GM19324 (cell line): ENCODE data around the gene LUC7L.
"Not testable (repeated sequence)": the region's sequence is repeated elsewhere in the genome, so short reads cannot be mapped to it uniquely, and the experiment has no call there.

Experiments
- ATAC-seq: cut with Tn5 transposase; IDR thresholded peaks from one replicate; pipeline ENCODE4 v1.9.1; 2021; ENCODE audit warnings: mild to moderate bottlenecking, moderate library complexity; ENCODE audit not compliant: unreplicated experiment, low FRiP score

Gene LUC7L

GRCh38 chr16:180681-181564 lies 48.3 kb downstream of the LUC7L start:
- ATAC-seq, result no peak

DNA sequence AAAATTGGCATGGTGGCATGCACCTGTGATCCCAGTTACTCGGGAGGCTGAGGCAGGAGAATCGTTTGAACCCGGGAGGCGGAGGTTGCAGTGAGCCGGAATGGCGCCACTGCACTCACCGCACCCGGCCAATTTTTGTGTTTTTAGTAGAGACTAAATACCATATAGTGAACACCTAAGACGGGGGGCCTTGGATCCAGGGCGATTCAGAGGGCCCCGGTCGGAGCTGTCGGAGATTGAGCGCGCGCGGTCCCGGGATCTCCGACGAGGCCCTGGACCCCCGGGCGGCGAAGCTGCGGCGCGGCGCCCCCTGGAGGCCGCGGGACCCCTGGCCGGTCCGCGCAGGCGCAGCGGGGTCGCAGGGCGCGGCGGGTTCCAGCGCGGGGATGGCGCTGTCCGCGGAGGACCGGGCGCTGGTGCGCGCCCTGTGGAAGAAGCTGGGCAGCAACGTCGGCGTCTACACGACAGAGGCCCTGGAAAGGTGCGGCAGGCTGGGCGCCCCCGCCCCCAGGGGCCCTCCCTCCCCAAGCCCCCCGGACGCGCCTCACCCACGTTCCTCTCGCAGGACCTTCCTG lies 49.1 kb downstream of the LUC7L start, which contains the start of gene HBQ1:
Gene HBQ1 (plus strand): TSS at position 359 of the 575 bp plus-strand sequence. CDS start 28 bp downstream, at position 387.
- no peak for ATAC-seq

- ATAC-seq, result no peak
Measured at GRCh38 chr16:179211-180092, 49.8 kb downstream of the LUC7L start.

GRCh38 chr16:178668-179015 lies 50.6 kb downstream of the LUC7L start:
- ATAC-seq, result no peak

DNA sequence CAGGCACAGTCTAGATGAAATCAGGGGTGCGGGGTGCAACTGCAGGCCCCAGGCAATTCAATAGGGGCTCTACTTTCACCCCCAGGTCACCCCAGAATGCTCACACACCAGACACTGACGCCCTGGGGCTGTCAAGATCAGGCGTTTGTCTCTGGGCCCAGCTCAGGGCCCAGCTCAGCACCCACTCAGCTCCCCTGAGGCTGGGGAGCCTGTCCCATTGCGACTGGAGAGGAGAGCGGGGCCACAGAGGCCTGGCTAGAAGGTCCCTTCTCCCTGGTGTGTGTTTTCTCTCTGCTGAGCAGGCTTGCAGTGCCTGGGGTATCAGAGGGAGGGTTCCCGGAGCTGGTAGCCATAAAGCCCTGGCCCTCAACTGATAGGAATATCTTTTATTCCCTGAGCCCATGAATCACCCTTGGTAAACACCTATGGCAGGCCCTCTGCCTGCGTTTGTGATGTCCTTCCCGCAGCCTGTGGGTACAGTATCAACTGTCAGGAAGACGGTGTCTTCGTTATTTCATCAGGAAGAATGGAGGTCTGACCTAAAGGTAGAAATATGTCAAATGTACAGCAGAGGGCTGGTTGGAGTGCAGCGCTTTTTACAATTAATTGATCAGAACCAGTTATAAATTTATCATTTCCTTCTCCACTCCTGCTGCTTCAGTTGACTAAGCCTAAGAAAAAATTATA lies 51.1 kb downstream of the LUC7L start:
- ATAC-seq, result no peak

DNA sequence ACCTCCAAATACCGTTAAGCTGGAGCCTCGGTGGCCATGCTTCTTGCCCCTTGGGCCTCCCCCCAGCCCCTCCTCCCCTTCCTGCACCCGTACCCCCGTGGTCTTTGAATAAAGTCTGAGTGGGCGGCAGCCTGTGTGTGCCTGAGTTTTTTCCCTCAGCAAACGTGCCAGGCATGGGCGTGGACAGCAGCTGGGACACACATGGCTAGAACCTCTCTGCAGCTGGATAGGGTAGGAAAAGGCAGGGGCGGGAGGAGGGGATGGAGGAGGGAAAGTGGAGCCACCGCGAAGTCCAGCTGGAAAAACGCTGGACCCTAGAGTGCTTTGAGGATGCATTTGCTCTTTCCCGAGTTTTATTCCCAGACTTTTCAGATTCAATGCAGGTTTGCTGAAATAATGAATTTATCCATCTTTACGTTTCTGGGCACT lies 51.8 kb downstream of the LUC7L start:
- ATAC-seq, result no peak

- not testable (repeated sequence) for ATAC-seq
Measured at GRCh38 chr16:176477-177382, 52.5 kb downstream of the LUC7L start, which contains the start of gene HBA1. Gene HBA1 (plus strand): TSS chr16:176680. CDS start chr16:176717, 37 bp downstream.

- not testable (repeated sequence) for ATAC-seq
Measured at GRCh38 chr16:176006-176405, 53.2 kb downstream of the LUC7L start.

DNA sequence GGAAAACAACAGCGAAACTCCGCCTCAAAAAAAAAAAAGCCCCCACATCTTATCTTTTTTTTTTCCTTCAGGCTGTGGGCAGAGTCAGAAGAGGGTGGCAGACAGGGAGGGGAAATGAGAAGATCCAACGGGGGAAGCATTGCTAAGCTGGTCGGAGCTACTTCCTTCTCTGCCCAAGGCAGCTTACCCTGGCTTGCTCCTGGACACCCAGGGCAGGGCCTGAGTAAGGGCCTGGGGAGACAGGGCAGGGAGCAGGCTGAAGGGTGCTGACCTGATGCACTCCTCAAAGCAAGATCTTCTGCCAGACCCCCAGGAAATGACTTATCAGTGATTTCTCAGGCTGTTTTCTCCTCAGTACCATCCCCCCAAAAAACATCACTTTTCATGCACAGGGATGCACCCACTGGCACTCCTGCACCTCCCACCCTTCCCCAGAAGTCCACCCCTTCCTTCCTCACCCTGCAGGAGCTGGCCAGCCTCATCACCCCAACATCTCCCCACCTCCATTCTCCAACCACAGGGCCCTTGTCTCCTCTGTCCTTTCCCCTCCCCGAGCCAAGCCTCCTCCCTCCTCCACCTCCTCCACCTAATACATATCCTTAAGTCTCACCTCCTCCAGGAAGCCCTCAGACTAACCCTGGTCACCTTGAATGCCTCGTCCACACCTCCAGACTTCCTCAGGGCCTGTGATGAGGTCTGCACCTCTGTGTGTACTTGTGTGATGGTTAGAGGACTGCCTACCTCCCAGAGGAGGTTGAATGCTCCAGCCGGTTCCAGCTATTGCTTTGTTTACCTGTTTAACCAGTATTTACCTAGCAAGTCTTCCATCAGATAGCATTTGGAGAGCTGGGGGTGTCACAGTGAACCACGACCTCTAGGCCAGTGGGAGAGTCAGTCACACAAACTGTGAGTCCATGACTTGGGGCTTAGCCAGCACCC lies 54.0 kb downstream of the LUC7L start:
- no peak for ATAC-seq

DNA sequence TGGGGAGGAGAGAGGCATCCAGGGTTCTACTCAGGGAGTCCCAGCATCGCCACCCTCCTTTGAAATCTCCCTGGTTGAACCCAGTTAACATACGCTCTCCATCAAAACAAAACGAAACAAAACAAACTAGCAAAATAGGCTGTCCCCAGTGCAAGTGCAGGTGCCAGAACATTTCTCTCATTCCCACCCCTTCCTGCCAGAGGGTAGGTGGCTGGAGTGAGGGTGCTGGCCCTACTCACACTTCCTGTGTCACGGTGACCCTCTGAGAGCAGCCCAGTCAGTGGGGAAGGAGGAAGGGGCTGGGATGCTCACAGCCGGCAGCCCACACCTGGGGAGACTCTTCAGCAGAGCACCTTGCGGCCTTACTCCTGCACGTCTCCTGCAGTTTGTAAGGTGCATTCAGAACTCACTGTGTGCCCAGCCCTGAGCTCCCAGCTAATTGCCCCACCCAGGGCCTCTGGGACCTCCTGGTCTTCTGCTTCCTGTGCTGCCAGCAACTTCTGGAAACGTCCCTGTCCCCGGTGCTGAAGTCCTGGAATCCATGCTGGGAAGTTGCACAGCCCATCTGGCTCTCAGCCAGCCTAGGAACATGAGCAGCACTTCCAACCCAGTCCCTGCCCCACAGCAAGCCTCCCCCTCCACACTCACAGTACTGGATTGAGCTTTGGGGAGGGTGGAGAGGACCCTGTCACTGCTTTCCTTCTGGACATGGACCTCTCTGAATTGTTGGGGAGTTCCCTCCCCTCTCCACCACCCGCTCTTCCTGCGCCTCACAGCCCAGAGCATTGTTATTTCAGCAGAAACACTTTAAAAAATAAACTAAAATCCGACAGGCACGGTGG lies 55.1 kb downstream of the LUC7L start:
- not testable (repeated sequence) for ATAC-seq

DNA sequence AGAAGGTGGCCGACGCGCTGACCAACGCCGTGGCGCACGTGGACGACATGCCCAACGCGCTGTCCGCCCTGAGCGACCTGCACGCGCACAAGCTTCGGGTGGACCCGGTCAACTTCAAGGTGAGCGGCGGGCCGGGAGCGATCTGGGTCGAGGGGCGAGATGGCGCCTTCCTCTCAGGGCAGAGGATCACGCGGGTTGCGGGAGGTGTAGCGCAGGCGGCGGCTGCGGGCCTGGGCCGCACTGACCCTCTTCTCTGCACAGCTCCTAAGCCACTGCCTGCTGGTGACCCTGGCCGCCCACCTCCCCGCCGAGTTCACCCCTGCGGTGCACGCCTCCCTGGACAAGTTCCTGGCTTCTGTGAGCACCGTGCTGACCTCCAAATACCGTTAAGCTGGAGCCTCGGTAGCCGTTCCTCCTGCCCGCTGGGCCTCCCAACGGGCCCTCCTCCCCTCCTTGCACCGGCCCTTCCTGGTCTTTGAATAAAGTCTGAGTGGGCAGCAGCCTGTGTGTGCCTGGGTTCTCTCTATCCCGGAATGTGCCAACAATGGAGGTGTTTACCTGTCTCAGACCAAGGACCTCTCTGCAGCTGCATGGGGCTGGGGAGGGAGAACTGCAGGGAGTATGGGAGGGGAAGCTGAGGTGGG lies 55.9 kb downstream of the LUC7L start:
- ATAC-seq, result not testable (repeated sequence)

- ATAC-seq, result not testable (repeated sequence)
Measured at GRCh38 chr16:172374-172941, 56.8 kb downstream of the LUC7L start, which contains the start of gene HBA2. Gene HBA2 (plus strand): TSS chr16:172876. CDS start chr16:172913, 37 bp downstream.

DNA sequence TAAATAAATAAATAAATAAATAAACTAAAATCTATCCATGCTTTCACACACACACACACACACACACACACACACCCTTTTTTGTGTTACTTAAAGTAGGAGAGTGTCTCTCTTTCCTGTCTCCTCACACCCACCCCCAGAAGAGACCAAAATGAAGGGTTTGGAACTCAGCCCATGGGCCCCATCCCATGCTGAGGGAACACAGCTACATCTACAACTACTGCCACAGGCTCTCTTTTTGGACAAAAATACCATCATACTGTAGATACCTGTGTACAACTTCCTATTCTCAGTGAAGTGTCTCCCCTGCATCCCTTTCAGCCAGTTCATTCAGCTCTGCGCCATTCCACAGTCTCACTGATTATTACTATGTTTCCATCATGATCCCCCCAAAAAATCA lies 58.5 kb downstream of the LUC7L start:
- no peak for ATAC-seq

GRCh38 chr16:170088-170507 lies 59.2 kb downstream of the LUC7L start:
- ATAC-seq, result not testable (repeated sequence)

GRCh38 chr16:169014-169413 lies 60.2 kb downstream of the LUC7L start:
- no peak for ATAC-seq

GRCh38 chr16:168424-168823 lies 60.8 kb downstream of the LUC7L start:
- ATAC-seq, result no peak
